HG02938 (cell line): ENCODE measurements around the gene VAPA.
"Not testable (repeated sequence)": the region's sequence is repeated elsewhere in the genome, so short reads cannot be mapped to it uniquely, and the experiment has no call there.

Experiments used
- ATAC-seq: cut with Tn5 transposase; IDR thresholded peaks from one replicate; pipeline ENCODE4 v1.9.1; 2021; ENCODE audit warnings: mild to moderate bottlenecking, moderate library complexity; ENCODE audit not compliant: unreplicated experiment

Gene VAPA

GRCh38 chr18:9885170-9886004 is 28.4 kb upstream of the VAPA start, which contains the start of gene TXNDC2:
Gene TXNDC2, plus strand, starts transcription at chr18:9885973. Its CDS starts 708 bp downstream, at chr18:9886681.
- no peak for ATAC-seq

DNA sequence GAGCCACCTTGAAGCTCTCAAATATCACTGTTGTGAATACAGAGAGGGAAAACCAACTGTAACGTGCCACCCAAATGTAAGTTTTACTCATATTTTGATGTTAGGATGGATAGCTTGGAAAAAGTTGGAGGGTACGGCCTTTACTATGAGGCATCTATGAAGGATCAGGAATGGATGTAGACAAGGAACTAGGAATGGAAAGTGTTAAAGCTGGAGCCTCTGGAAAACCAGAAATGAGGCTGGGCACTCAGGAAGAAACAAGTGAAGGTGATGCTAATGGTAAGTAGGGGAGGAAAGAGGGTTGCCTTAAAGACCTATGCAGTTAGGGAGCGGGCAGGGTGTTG is 27.8 kb upstream of the VAPA start:
- ATAC-seq: no peak

- no peak for ATAC-seq
These were observed 25.8 kb upstream of the VAPA start for GRCh38 chr18:9887992-9888391.

DNA sequence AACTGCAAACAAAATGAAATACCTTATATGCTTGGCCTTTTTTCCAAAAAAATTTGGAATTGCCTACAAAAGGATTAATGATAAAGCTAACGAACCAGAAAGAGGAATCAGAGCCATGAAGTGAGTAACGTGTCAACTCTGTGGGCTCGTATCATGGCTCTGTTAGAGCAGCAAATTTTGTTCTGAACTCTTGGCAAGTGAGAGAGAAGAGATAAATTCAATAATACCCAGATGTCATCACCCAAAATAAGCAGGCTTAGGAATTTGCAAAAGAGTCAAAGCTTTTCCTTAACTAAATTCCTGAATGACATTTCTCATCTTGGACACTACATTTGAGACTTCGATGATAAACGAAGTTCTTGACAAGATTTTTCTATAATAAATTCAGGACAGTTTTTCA is 23.6 kb upstream of the VAPA start:
- ATAC-seq: no peak

GRCh38 chr18:9890957-9891356 is 22.9 kb upstream of the VAPA start:
- no peak for ATAC-seq

- not testable (repeated sequence) for ATAC-seq
These were observed 22.3 kb upstream of the VAPA start for GRCh38 chr18:9891515-9891914.

DNA sequence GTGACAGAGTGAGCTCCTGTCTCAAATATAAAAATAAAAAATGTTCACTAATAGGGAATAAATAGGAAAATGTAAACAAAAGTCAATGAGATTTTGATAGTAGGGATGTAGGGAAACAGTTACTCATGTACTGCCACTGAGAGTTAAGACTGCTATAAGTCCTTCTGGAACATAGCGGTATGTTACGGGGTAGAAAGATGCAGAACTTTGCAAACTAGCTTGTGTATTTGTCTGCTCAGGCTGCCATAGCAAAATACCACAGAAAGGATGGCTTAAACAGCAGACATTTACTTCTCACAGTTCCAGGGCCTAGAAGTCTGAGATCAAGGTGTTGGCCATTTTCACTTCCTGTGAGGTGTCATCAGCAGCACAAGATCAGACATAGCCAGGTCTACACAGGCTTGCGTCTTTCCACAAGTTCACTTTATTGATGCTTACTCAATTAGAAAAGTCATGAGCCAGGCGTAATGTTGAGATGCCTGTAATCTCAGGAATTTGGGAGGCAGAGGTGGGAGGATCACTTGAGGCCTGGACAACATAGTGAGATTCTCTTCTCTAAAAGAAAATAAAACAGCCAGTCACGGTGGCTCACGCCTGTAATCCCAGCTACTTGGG is 19.3 kb upstream of the VAPA start:
- ATAC-seq: no peak

DNA sequence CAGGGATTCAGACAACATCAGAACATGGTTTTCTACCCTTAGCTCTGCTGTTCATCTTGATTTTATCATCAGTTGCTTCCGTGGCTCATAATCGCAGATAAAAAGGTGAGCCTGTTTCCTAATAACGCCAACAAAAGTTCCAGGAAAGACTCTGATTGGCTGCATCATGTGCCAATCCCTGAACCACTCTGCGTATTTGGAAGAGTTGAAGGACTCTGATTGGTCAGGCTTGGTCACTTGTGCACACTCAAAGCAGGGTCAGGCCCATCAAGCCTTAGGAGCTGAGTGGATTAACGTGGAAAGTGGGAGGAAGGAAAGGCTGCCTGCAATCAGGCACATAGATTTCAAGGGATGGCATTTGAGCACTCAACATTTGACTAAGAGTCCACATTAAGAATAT is 16.7 kb upstream of the VAPA start:
- no peak for ATAC-seq

DNA sequence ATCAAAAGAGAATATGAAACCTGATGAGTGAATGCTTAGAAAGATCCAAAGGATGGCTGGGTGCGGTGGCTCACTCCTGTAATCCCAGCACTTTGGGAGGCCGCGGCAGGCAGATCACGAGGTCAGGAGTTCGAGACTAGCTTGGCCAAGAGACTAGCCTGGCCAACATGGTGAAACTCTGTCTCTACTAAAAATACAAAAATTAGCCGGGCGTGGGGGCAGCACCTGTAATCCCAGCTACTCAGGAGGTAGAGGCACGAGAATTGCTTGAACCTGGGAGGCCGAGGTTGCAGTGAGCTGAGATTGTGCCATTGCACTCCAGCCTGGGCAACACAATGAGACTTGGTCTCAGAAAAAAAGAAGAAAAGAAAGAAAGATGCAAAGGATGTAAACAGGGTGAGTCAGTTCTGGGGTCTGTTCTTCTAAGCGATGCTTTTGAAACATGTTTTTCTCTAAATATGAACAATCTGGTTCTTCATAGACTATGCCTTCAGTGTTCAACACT is 16.0 kb upstream of the VAPA start:
- not testable (repeated sequence) for ATAC-seq

DNA sequence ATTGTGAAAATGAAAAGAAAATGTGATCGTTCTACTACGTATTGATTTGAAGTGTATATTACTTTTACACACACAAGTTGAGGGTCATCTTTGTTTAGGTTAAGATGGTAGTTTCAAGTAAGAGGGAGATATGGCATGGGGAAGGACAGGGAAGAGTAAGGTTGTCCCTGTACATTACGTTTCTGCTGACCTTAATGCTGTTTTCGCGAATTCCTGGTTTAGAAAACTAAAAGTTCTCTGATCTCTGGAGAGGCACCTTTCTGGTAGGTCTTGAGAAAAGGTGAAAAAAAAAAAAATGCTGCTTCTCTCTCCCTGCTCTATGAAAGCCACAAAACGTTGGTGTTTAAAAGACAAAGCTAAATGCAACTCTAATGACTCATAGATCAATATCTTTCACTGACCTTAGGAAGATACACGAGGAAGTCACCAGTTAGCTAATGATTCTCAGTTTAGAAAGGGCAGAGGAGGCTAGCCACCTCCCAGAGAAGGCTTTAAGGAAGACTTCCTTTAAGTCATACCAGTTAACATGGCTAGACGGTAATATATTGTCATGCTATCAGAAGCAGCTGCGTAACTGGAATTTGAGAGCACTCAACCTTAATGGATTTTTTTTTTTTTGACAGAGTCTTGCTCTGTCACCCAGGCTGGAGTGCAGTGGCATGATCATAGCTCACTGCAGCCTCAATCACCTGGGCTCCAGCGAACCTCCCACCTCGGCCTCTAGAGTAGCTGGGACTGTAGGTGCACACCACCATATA is 14.8 kb upstream of the VAPA start:
- no peak for ATAC-seq

GRCh38 chr18:9899550-9899930 is 14.3 kb upstream of the VAPA start:
- not testable (repeated sequence) for ATAC-seq

GRCh38 chr18:9900699-9901098 is 13.1 kb upstream of the VAPA start:
- ATAC-seq: no peak

DNA sequence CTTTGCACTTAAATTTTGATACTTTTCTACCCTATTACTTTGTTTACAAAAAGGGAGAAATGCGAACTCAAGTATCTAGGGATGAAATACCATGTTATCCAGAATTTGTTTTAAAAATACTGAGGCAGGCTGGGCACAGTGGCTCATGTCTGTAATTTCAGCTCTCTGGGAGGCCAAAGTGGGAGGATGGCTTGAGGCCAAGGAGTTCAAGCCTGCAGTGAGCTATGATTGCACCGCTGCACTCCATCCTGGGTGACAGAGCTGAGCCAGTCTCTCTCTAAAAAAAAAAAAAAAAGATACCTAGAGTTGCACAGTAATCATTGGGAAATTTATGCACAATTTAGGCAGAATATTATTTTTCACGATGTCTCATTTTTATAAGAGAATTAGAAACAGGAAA is 12.4 kb upstream of the VAPA start:
- ATAC-seq: no peak

- not testable (repeated sequence) for ATAC-seq
These were observed 11.6 kb upstream of the VAPA start for GRCh38 chr18:9902264-9902663.

- no peak for ATAC-seq
These were observed 11.0 kb upstream of the VAPA start for GRCh38 chr18:9902832-9903231.

- no peak for ATAC-seq
These were observed 8.4 kb upstream of the VAPA start for GRCh38 chr18:9905401-9905922.

DNA sequence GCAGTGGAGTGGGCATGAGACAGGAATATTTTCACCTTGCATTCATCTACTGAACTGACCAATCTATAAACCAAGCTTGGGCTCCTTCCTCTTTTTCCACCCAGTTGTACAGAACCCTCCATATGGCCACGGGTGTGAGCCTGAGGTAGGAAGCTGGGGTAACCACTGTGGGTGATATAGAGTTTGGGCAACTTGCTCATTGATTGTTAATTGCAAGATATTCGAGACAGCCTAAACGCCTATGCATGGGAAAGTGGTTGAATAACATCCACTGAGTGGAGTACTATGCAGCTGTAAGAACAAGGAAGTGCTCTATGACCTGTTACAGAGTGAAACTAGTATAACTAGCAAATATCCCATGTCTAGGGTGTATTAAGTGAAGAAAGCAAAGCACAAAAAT is 7.3 kb upstream of the VAPA start:
- no peak for ATAC-seq

GRCh38 chr18:9907867-9908266 is 5.9 kb upstream of the VAPA start:
- ATAC-seq: no peak

DNA sequence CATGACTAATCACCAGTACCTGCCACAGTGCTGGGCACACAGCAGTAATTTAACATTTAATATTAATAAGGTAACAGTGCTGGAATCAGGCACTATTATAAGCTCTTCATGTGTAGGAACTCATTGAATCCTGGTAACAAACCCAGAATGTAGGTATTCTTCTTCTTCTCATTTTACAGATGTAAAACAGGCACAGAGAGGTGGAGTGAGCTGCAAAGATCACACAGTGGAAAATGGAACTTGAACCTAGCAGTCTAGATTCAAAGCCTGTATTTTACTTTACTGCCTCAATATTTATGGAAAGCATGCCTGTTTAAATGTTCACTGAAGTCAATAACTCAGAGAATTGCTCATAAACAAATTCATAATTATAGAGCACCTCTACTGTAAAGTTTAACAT is 3.7 kb upstream of the VAPA start:
- no peak for ATAC-seq

DNA sequence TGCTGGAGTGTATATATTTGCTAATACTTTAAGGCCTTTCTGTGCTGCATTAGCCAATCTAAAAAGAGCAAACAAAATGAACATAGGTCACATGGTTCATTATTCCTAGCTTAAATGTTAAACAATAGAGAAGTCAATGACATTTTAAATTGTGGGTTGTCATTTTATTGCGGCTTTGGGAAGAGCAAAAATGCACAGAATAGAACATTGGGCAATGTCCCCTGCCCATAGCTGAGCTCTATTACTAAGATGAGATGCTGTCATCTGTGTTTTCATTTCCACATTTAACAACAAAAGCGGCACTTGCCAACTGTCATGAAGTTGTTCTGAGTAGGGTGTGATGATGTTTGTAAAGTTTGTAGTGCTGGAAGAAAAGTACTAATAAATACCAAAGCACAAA is 3.2 kb upstream of the VAPA start:
- ATAC-seq: no peak

GRCh38 chr18:9911226-9911625 is 2.6 kb upstream of the VAPA start:
- ATAC-seq: no peak
